ENCODE results near the gene SCAMP1.

Gene SCAMP1

GRCh38 chr5:78359831-78360673 is at the start of gene SCAMP1:
SCAMP1 (plus strand) TSS chr5:78360617; CDS start chr5:78360672, 55 bp downstream.
- H2AFZ ChIP-seq, result peak within 1 kb of the TSS; percentile 97
- no peaks in the 10 kb centered on the region for H3K9me3 ChIP-seq (ENCODE audit: control insufficient read depth, low read length)
- H3K9ac ChIP-seq, result peak within 1 kb of the TSS; percentile 91
- H3K79me2 ChIP-seq, result peaks cover 13% of the 10 kb centered on the region
- peak within 1 kb of the TSS; percentile 92 for H3K4me3 ChIP-seq (ENCODE audit: low read depth, low read length)
- peak; percentile 19 for TF ChIP-seq CTCF (IDR thresholded peaks at IDR 0.05)
- H3K4me1 ChIP-seq, result no peaks in the 10 kb centered on the region
- H3K36me3 ChIP-seq (ENCODE audit: control insufficient read depth, insufficient read depth, low read length), result no peaks in the 10 kb centered on the region
- peak within 1 kb of the TSS; percentile 93 for H3K27ac ChIP-seq
- no peaks in the 10 kb centered on the region for H3K27me3 ChIP-seq (ENCODE audit: control insufficient read depth, insufficient read depth, low read length)
- peak within 1 kb of the TSS; percentile 93 for H3K4me2 ChIP-seq (ENCODE audit: low read length)

- H3K4me1 ChIP-seq, result no peaks in the 10 kb centered on the region
- TF ChIP-seq CTCF (IDR thresholded peaks at IDR 0.05), result no peak
- no peak overlapping the region for H3K9ac ChIP-seq
- H3K4me3 ChIP-seq (ENCODE audit: low read depth, low read length), result no peak overlapping the region
- H3K9me3 ChIP-seq (ENCODE audit: control insufficient read depth, low read length), result no peaks in the 10 kb centered on the region
- no peaks in the 10 kb centered on the region for H3K27me3 ChIP-seq (ENCODE audit: control insufficient read depth, insufficient read depth, low read length)
- H3K79me2 ChIP-seq, result no peaks in the 10 kb centered on the region
- no peak overlapping the region for H3K4me2 ChIP-seq (ENCODE audit: low read length)
- H2AFZ ChIP-seq, result no peak overlapping the region
- H3K27ac ChIP-seq, result no peak overlapping the region
- H3K36me3 ChIP-seq (ENCODE audit: control insufficient read depth, insufficient read depth, low read length), result no peaks in the 10 kb centered on the region
These were observed 42.9 kb upstream of the SCAMP1 start for GRCh38 chr5:78317515-78317914.

GRCh38 chr5:78318337-78318736 is 42.1 kb upstream of the SCAMP1 start:
- H3K9me3 ChIP-seq (ENCODE audit: control insufficient read depth, low read length), result no peaks in the 10 kb centered on the region
- no peak for TF ChIP-seq CTCF (IDR thresholded peaks at IDR 0.05)

GRCh38 chr5:78320401-78320800 is 40.0 kb upstream of the SCAMP1 start:
- no peaks in the 10 kb centered on the region for H3K79me2 ChIP-seq
- no peak overlapping the region for H3K4me3 ChIP-seq (ENCODE audit: low read depth, low read length)
- no peaks in the 10 kb centered on the region for H3K9me3 ChIP-seq (ENCODE audit: control insufficient read depth, low read length)
- no peak overlapping the region for H2AFZ ChIP-seq
- peak; percentile 45 for TF ChIP-seq CTCF (IDR thresholded peaks at IDR 0.05)
- no peak overlapping the region for H3K9ac ChIP-seq
- H3K4me2 ChIP-seq (ENCODE audit: low read length), result no peak overlapping the region
- H3K4me1 ChIP-seq, result no peaks in the 10 kb centered on the region
- no peak overlapping the region for H3K27ac ChIP-seq
- H3K36me3 ChIP-seq (ENCODE audit: control insufficient read depth, insufficient read depth, low read length), result no peaks in the 10 kb centered on the region
- no peaks in the 10 kb centered on the region for H3K27me3 ChIP-seq (ENCODE audit: control insufficient read depth, insufficient read depth, low read length)

More at GRCh38 chr5:78318337-78318736, 42.1 kb upstream of the SCAMP1 start:
- H3K79me2 ChIP-seq, result no peaks in the 10 kb centered on the region
- no peak overlapping the region for H3K9ac ChIP-seq
- H3K36me3 ChIP-seq (ENCODE audit: control insufficient read depth, insufficient read depth, low read length), result no peaks in the 10 kb centered on the region
- no peak overlapping the region for H3K4me3 ChIP-seq (ENCODE audit: low read depth, low read length)
- no peak overlapping the region for H2AFZ ChIP-seq
- no peak overlapping the region for H3K27ac ChIP-seq
- H3K4me1 ChIP-seq, result no peaks in the 10 kb centered on the region
- no peaks in the 10 kb centered on the region for H3K27me3 ChIP-seq (ENCODE audit: control insufficient read depth, insufficient read depth, low read length)
- no peak overlapping the region for H3K4me2 ChIP-seq (ENCODE audit: low read length)

GRCh38 chr5:78323241-78323640 is 37.2 kb upstream of the SCAMP1 start:
- Histone ChIP-seq H3K9ac (no peak overlapping the region), H3K4me2 (ENCODE audit: low read length) (no peak overlapping the region), H3K36me3 (ENCODE audit: control insufficient read depth, insufficient read depth, low read length) (no peaks in the 10 kb centered on the region), H2AFZ (no peak overlapping the region), H3K27ac (no peak overlapping the region), H3K27me3 (ENCODE audit: control insufficient read depth, insufficient read depth, low read length) (no peaks in the 10 kb centered on the region), H3K9me3 (ENCODE audit: control insufficient read depth, low read length) (no peaks in the 10 kb centered on the region), H3K4me3 (ENCODE audit: low read depth, low read length) (no peak overlapping the region), H3K79me2 (no peaks in the 10 kb centered on the region), H3K4me1 (no peaks in the 10 kb centered on the region)
- no peak for TF ChIP-seq CTCF (IDR thresholded peaks at IDR 0.05)

Data from parathyroid adenoma (tissue), 2 donors.